Measurements from ENCODE around the gene PPP2R2D.
"Not testable (repeated sequence)": the region's sequence is repeated elsewhere in the genome, so short reads cannot be mapped to it uniquely, and the experiment has no call there.

PPP2R2D gene

GRCh38 chr10:131909014-131909808, 8.4 kb downstream of the PPP2R2D start:
- no peak for DNase-seq

DNA sequence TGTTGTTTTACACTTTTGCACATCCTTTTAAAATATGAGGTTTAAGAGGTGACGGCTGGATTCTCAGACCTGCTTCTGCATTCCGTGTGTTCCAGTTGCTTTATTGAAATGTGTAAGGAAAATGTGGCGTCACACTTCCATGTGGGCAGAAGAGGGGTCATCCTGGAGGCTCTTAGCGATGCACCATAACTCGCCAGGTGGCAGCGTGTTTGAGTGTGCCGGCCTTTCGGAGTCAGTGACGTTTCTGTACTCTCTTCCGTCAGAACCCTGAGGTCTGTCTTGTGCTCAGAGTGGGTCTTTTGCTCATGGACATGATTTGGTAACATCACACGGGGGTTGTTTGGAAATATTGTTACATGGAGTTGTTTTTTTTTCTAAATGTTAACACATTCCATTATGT, 9.1 kb downstream of the PPP2R2D start:
- no peak for DNase-seq

DNA sequence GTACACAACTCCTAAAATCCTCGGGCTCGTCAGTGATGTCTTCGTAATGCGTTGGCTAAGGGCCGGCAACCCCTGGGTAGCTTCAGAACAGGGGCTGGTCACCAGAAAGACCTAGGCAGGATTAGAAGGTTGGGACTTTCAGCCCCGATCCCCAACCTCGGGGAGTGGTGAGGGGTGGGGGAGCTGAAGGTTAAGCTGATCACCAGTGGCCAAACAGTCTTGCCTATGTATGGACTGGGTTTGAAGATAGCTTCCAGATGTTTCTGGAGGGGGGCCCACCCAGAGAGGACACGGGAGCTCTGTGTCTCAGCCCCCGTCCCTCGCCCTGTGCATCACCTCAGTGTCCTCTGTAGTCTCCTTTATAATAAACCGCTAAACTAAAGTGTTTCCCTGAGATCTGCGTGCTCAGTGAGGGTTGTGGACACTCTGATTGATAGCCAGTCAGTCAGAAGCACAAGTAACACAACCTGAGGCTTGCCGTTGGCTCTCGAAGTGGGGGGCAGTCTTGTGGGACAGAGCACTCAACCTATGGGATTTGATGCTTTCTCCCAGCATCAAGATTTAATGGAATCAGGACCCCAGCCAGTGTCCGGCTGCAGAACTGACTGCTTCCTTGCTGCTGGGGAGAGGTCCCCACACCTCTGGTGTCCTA, 10.0 kb downstream of the PPP2R2D start:
- no peak for DNase-seq

DNA sequence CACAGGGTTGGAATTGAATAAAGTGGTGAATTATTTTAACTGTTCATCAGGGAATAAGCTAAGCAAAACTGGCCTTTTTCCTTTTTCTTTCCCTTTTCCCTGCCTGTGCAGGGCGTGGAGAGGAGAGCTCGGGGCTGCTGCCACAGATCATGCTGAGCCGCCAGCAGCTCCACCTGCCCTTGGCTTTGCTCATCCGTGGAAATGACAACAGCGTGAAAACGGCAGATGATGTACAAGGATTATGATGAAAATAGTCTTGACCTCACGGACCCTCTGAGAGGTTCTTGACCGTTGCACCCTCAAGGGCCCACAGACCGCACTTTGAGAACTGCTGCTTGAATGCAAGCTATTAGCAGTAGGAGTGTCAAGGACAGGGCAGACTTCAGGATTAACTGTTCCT, 10.6 kb downstream of the PPP2R2D start:
- no peak for DNase-seq

DNA sequence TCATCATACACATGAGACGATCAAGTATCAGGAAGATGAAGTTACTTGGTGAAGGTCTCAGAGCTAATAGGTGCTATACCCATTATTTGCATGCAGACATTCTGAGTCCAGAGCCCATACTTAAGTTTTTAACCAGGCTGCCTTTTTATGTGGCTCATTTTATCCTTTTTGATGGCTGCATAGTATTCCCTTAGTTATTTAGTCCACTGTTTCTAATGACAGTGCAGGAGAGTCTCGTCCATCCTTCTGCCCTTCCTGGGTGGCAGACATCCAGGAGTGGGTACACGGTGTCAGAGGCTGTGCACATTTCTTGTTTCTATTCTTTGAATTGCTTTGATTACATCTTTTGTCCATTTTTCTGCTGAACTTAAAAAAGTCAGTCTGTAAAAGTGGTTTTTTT, 11.8 kb downstream of the PPP2R2D start:
- DNase-seq, result no peak

- no peak for DNase-seq
Measured at GRCh38 chr10:131915484-131915883, 14.7 kb downstream of the PPP2R2D start.

DNA sequence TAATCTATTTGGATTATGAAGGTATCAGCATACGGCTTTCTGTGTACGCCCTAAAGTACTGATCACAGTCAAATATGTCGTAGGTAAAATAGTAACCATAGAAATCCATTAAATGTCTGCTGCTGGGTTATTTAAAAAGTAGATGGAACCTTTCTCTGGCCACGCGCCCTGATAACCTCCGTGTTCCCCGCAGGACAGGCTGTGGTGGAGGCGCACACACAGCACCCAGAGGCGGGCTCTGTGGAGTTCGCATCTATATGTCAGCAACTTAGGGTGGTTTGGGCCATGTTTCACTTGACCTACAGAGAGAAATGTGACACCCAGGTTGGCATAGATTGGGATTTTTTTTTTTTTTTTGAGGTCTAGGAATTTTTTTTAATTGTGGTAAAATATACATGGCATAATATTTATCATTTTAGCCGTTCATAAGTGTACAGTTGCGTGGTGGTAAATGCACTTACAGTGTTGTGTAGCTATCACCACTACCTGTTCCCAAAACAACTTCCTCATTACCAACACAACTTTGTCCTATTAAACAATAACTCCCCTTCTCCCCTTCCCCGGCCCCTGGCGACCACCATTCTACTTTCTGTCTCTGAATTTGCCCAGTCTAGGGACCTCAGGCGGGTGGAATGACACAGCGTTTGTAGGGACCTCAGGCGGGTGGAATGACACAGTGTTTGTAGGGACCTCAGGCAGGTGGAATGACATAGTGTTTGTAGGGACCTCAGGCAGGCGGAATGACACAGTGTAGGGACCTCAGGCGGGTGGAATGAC, 15.4 kb downstream of the PPP2R2D start:
- DNase-seq, result no peak

GRCh38 chr10:131916767-131917160, 16.0 kb downstream of the PPP2R2D start:
- DNase-seq, result not testable (repeated sequence)

DNA sequence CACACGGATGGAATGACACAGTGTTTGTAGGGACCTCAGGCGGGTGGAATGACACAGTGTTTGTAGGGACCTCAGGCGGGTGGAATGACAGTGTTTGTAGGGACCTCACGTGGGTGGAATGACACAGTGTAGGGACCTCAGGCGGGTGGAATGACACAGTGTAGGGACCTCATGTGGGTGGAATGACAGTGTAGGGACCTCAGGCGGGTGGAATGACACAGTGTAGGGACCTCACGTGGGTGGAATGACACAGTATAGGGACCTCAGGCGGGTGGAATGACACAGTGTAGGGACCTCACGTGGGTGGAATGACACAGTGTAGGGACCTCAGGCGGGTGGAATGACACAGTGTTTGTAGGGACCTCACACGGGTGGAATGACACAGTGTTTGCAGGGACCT, 16.7 kb downstream of the PPP2R2D start:
- DNase-seq, result not testable (repeated sequence)

DNA sequence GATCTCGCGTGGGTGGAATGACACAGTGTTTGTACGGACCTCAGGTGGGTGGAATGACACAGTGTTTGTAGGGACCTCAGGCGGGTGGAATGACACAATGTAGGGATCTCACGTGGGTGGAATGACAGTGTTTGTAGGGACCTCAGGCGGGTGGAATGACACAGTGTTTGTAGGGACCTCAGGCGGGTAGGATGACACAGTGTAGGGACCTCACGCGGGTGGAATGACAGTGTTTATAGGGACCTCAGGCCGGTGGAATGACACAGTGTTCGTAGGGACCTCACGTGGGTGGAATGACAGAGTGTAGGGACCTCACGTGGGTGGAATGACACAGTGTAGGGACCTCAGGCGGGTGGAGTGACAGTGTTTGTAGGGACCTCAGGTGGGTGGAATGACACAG, 18.7 kb downstream of the PPP2R2D start:
- not testable (repeated sequence) for DNase-seq

DNA sequence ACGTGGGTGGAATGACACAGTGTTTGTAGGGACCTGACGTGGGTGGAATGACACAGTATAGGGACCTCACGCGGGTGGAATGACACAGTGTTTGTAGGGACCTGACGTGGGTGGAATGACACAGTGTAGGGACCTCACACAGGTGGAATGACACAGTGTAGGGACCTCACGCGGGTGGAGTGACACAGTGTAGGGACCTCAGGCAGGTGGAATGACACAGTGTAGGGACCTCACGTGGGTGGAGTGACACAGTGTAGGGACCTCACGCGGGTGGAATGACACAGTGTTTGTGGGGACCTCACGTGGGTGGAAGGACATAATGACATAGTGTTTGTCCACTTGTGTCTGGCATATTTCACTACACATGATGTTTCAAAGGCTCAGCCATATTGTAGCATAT, 19.3 kb downstream of the PPP2R2D start:
- DNase-seq, result no peak

- DNase-seq, result no peak
Measured at GRCh38 chr10:131920693-131921092, 19.9 kb downstream of the PPP2R2D start.

GRCh38 chr10:131921184-131921583, 20.4 kb downstream of the PPP2R2D start:
- no peak for DNase-seq

DNA sequence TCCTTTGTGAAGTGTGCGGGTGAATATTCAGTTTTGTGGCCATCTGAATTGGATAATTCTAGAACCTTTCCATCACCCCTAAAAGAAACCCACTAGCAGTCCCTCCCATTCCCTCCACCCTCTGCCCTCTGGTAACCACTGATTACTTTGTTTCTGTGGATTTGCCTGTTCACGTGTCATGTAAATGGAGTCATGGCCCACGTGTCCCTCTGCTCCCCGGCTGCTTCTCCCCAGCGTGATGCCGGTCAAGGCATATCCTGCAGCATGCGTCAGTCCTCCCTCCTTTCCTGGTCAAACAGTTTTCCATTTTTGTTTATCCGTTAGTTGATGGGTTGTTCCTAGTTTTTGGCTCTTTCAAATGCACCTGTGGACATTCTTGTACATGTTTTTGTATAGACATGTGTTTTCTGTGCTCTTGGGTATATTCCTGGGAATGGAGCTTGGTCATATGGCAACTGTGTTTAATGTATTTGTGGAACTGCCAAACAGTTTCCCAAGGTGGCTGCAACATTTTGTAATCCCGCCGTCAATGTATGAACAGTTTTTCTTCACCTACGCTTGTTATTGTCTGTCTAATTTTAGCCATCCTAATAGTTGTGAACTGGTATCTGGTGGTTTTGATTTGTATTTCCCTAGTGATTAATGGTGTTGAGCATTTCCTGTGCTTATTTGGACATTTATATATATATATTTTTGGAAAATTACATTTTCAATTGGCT, 22.4 kb downstream of the PPP2R2D start:
- DNase-seq, result no peak

- no peak for DNase-seq
Measured at GRCh38 chr10:131925011-131925649, 24.3 kb downstream of the PPP2R2D start.

DNA sequence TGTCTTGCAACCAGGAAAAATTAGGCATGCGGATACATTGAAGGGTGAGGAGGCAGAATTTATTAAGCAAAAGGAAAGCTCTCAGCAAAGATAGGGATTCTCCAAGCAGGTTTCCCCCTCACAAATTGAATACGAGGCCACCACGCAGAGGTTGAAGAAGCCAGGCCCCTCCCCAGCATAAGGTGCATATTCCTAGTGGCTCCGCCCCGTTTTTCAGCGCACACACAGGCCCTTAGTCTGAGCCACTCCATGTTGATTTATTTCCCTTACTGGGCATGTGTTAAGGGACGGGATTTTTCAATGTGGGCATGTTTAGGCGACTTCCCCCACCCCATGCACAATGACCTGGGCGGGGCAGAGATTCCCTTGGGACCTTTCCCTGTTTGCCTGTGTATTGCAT, 24.9 kb downstream of the PPP2R2D start:
- no peak for DNase-seq

DNA sequence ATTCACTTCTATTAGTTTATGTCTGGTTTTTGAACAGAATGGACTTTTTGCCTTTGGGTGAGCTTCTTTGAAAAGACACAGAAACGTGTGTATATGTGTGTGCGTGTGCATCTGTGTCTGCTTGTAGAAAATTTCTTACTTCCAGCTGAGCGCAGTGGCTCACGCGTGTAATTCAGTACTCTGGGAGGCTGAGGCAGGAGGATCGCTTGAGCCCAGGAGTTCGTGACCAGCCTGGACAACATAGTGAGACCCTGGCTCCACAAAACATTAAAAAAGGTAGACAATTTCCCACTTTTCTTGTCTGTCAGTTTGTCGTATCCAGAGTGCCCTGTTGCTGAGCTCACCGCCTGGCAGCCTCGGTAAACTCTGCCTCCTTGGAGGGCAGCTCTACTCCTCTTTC, 25.4 kb downstream of the PPP2R2D start:
- DNase-seq, result no peak

DNA sequence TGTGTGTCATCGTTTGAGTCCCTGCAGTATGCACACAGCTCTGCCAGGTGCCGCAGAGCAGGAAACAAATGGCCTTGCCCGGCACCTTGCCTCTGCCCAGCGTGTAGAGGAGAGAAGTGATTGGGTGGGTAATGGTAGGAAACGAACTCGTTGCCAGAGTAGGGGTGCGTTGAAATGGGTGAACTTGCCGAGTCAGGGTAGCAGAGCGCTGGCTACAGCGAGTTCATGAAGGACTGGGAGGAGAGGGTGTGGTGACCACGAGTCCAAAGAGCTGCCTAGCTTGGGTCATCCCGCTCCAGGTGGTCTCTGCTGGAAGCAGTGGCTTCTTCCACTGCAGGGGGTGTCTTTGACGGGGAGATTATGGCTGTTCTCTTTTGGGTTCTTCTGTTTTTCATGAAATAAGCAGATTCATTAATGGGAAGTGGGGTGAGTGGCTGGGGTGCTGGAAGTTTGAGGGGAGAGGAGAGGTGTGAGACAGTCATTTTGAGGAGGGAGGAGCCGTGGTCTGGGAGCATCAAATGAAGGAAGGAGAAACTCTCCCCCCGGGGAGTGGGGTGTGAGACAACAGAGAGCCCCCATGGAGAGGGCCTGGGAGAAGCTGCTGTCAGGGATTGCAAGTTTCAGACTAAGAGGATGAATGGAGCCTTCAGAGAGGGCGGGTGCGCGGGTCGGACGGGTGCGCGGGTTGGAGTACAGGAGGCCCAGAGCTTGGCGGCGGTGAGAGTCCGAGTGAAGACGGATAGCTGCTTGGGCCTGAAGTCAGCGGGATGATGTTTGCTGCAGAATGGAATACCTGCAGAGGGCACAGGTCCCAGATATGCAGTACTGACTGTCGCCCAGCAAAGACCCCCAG, 26.2 kb downstream of the PPP2R2D start:
- no peak for DNase-seq

- no peak for DNase-seq
Measured at GRCh38 chr10:131928248-131929095, 27.7 kb downstream of the PPP2R2D start.

GRCh38 chr10:131929122-131929845, 28.5 kb downstream of the PPP2R2D start:
- DNase-seq, result no peak
